NCI-H187 (cell line): ENCODE measurements around the gene SMAD7.

Experiments
- DNase-seq, 2 experiments: peaks; one replicate each; lab custom pipeline; 2025; lab: John Stamatoyannopoulos, UW

Gene SMAD7

GRCh38 chr18:48914581-48915251, 36.0 kb downstream of the SMAD7 start:
- DNase-seq, result no peak

DNA sequence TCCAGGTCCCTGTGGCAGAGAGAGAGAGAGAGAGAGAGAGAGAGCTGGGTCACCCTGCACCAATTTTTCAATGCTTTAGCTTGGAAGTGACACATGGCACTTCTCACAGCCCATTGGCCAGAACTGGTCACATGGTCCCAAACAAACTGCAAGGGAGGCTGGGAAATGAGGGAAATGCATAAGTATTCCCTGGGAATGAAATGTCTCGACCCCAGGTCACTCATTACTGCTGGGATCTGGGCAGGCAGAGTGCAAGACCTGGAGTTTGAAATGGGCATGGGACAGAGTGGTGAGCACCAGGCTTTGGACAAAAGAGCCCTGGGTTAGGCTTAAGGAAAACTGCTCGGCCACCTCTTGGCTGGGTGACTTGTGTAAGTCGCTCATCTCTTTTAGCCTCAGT, 37.0 kb downstream of the SMAD7 start:
- DNase-seq, result no peak

- DNase-seq, result no peak
Measured at GRCh38 chr18:48913201-48913600, 37.6 kb downstream of the SMAD7 start.

DNA sequence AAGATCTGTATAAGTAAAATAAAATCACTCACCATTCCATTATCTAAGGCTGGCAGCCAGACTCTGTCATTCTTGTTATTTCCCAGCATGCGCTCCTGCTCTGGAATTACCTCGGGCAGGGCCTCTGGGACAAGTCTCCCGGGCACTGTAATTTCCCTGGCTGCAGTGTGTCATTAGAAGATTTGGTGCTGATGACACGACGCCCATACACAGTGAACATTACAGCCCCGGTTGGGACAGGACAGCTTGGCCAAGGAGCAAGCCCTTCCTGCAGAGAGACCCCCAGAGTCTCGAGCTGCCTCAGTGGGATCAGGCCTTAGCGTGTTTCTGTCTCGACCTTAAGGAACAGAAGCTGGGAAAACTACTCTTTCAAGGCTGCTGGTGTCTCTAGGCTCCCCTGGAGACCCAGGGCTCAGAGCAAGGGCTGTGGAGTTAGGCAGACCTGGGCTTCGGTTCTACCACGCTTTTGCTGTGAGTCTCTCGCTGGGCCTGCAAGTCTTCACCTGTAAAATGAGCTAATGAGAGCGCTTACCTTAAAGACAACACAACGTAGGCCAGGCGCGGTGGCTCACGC, 39.7 kb downstream of the SMAD7 start:
- no peak for DNase-seq

DNA sequence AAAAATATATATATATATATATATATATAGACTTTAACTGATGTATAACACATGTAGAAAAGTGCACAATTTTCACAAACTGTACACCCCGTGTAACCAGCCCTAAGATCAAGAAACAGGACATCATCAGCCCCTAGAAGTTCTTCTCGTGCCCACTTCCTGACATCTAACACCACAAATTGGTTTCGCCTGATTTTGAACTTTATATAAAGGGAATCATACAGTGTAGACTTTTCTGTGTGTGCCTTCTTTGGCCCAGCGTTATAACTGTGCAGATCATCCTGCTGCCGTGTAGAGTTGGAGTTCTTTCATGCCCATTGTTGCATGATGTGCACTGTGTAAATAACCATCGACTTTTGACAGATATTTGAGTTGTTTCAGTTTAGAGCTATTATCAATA, 41.0 kb downstream of the SMAD7 start:
- no peak for DNase-seq

DNA sequence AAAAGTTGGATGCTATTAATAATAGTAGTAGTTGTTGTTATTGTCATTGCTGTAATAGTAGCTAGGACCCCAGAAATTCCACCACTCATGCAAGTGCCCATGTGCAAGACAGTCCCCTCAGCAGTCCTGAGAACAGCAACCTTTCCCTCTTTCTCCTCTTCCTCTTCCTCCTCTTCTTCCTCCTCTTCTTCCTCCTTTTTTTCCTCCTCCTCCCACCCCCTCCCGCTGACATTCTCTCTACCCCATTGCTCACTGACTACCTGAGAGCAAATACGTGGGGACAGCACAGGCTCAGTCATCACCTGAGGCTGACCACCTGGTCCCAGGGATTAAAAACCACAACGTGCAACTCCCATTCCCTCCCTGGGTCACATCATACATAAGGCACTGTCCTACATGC, 41.8 kb downstream of the SMAD7 start:
- no peak for DNase-seq

DNA sequence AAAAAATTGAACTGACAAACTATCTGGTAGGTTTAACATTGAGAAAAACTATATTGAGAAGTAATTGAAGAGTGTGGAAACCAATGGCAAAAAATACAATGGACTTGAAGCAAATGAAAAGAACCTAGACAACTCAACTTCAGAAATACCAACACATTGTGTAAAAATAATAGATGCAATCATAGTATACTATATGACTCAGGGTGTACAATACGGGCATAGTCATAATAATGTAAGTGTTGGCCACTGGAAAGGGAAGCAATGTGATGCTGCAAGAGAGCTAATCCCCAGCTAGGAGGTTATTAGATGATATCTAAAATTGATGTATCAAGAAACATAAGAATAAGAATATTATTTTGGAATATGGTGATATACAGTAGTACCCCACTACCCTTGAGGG, 45.3 kb downstream of the SMAD7 start:
- no peak for DNase-seq

- DNase-seq, result no peak
Measured at GRCh38 chr18:48904847-48905394, 45.8 kb downstream of the SMAD7 start.

DNA sequence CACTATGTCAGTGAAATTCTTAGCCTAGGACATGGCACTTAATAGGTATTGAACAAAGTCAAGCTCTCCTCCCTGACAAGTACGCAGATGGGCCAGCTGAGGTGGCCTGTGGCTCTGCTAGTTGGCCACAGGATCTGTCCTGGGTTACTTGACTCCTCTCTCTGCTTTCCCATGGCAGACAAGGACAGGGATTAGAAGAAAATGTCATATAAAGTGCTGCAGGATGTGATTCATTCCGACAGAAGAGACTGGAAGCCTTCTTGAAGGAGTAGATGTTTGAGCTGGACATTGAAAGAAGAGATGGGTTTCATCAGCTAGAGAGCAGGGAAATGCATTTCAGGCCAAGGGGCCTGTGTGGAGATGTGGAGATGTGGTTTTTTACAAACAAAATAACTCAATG, 46.7 kb downstream of the SMAD7 start:
- no peak for DNase-seq

GRCh38 chr18:48902856-48903601, 47.7 kb downstream of the SMAD7 start:
- DNase-seq, result no peak

DNA sequence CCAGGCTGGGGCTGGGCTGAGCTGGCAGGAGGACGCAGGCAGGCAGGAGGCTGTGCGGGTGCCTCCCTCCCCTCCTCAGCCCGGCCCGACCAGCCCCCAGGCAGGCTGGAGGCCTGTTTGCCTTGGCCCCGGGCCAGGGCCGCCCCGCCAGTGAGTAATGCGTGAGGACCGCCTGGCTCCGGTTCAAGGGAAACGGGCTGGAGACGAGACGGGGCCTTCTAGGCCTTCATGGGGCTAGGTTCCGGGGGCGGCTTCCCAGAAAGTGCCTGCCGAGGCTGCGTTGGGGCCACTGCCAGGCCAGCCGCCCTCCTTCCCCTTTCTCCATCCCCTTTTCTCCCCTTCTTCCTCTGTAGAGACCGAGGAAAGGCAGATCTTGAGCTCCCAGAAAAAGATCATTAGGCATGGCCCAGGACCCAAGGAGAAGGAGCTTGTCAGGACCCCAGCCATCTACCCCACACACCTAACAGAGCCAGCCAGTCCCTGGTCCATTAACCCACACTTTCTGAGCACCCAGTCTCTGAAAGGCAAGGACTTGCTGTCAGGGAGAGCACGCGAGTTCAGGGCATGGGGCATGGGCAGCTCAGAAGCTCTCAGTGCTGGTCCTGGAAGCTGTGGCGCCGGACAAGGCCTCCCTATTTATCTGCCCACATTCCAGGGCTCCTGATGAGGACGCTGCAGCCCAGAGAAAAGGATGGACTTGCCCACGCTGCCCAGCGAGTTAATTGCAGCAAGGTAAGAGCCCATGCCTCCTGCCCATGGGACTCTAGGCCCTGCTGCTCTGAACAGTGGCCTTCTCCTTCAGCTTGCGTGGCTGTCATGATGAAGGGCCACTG, 48.5 kb downstream of the SMAD7 start:
- no peak for DNase-seq

DNA sequence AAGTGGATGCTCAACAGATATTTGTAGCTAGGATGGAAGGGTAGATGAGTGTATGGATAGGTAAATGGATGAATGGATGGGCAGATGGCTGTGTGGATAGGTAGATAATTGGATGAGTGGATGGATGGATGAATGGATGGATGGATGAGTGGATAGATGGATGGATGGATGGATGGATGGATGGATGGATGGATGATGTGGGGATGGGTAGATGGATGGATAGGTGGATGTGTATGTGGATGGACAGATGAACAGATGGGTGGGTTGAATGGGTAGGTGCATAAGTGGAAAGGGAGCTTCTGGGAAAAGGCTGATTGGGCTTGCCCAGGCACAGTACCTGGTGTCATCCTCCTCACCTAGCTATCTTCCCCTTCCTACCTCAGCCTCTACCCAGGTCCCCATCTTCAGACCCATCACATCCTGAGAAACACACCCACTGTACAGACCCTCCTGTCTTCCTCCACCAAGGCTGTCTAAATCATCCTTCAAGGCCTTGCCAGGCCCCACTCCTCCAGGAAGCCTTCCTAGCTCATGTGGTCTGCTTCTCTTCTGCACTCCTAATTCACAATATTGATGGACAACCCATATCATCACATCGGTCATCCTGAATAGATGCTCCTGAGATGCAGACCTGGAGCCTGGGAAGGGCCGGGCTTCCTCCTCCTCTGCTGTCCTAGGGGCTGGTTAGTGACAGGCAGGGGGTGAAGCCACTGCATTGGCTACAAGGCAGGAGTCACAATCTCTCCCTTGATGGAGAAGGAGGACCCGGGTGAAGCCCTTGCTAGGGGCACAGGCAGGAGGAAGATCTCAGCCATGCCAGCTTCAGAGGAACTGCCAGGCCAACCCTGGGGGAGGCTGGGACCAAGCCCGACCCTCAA, 49.4 kb downstream of the SMAD7 start:
- DNase-seq, result no peak

GRCh38 chr18:48900469-48900868, 50.3 kb downstream of the SMAD7 start:
- DNase-seq, result no peak

GRCh38 chr18:48899558-48900174, 51.1 kb downstream of the SMAD7 start:
- DNase-seq, result no peak

DNA sequence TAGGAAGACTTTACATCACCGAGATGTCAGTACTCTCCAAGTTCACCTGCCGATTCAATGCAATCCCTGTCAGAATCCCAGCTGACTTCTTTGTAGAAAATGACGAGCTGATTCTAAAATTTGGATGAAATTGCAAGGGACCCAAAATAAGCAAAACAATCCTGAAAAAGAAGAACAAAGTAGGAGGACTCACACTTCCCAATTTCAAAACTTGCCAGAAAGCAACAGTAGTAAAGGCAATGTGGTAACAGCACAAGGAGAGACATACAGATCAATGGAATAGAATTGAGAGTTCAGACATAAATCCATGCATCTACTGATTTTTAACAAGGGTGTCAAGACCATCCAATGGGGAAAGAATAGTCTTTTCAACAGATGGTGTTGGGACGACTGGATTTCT, 52.2 kb downstream of the SMAD7 start:
- DNase-seq, result no peak

- DNase-seq, result no peak
Measured at GRCh38 chr18:48897531-48897930, 53.2 kb downstream of the SMAD7 start.

- DNase-seq, result no peak
Measured at GRCh38 chr18:48896875-48897511, 53.8 kb downstream of the SMAD7 start.

- DNase-seq, result no peak
Measured at GRCh38 chr18:48896326-48896874, 54.4 kb downstream of the SMAD7 start.

DNA sequence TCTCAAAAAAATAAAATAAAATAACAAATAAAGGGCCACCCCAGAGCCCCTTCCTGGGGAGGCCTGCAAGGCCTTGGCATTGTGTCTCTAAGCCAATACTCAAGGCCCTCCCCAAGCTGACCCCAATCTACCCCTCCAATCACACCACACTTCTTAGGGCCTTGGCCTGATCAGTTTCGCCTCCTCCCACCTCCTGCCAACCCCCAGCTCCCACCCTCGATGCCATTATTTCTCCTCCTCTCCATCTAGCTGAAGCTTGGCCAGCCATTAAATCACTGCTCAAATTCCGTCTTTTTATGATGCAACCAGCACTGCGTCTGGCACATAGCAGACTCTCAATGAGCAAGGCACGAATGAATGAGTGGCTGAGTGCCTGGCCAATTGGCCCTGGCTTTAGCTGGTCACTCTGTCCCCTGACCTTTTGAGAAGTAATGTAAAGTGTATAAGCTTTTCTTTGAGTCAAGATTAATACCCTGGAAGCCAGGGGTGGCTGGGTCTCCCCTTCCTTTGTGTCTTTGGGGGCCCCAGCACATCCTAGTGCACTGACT, 55.9 kb downstream of the SMAD7 start:
- no peak for DNase-seq
